Panc1 (cell line): Measurements from ENCODE around the gene AADAT. TPM values are rescaled to one million over a fixed set of nuclear protein-coding genes. Genes with fewer than 3 reads are reported as not detected.

ENCODE experiments used
- ATAC-seq: fragments of 200-7000 bp; cut with Tn5 transposase; 2 replicates; pipeline ENCODE4 v1.9.1; 2020; ENCODE audit warnings: mild to moderate bottlenecking, moderate library complexity
- Bru-seq: library from RNA; stranded (reverse); fragments of 400-500 nt; gene quantifications from one replicate; lab custom pipeline; 2021; lab: Mats Ljungman, UMichigan
- BruChase-seq, 2 experiments: library from RNA; stranded (reverse); fragments of 400-500 nt; gene quantifications; one replicate each; lab custom pipeline; 2021; lab: Mats Ljungman, UMichigan
- BruUV-seq: library from RNA; stranded (reverse); fragments of 400-500 nt; replicated peaks from 2 replicates; lab custom pipeline; 2021; lab: Mats Ljungman, UMichigan
- CTCF ChIA-PET: fragments of 300-600 bp; sonication (Branson Sonifier 250); formaldehyde crosslinking; loops from one replicate; lab custom pipeline; 2022; ENCODE audit warnings: antibody characterized with exemption; lab: Charles Lee
- POLR2A ChIA-PET: fragments of 300-600 bp; sonication (Branson Sonifier 250); formaldehyde crosslinking; loops from one replicate; lab custom pipeline; 2022; ENCODE audit warnings: antibody characterized with exemption; lab: Charles Lee
- DNase-seq: peaks from one replicate; pipeline ENCODE4 v3.0.0-alpha.2; 2010; ENCODE audit warnings: low read depth, low spot score
- H3K27ac ChIP-seq: 2 replicates; pipeline ENCODE4 v1.5.1; 2011; ENCODE audit warnings: mild to moderate bottlenecking, low read length, inconsistent platforms
- H3K27me3 ChIP-seq: fragments of 200-500 bp; sonication (Bioruptor generic); 2 replicates; pipeline ENCODE4 v1.6.0; 2014; ENCODE audit warnings: low read length, inconsistent platforms; ENCODE audit not compliant: control insufficient read depth, insufficient read depth
- H3K36me3 ChIP-seq: fragments of 200-500 bp; sonication (Bioruptor generic); 2 replicates; pipeline ENCODE4 v1.5.1; 2014; ENCODE audit warnings: inconsistent platforms, mild to moderate bottlenecking, low read length, moderate library complexity; ENCODE audit not compliant: control insufficient read depth, insufficient read depth
- H3K4me1 ChIP-seq: 2 replicates; pipeline ENCODE4 v1.5.1; 2011; ENCODE audit warnings: inconsistent platforms, mild to moderate bottlenecking, low read length, moderate library complexity; ENCODE audit not compliant: control insufficient read depth, insufficient read depth
- H3K4me3 ChIP-seq, 2 experiments: 2 replicates each; pipeline ENCODE4 v1.5.1; 2011 to 2012; ENCODE audit warnings: low read depth in 2 of 2, low read length in 2 of 2, mild to moderate bottlenecking in 2 of 2, inconsistent platforms in 1 of 2, moderate library complexity in 1 of 2
- H3K9me3 ChIP-seq: fragments of 200-500 bp; sonication (Bioruptor generic); 2 replicates; pipeline ENCODE4 v1.5.1; 2014; ENCODE audit warnings: low read depth, mild to moderate bottlenecking, inconsistent platforms, low read length, moderate library complexity; ENCODE audit not compliant: control insufficient read depth, insufficient read depth
- POLR2AphosphoS5 ChIP-seq: IDR thresholded peaks from 2 replicates; pipeline ENCODE4 v1.6.1; 2012; ENCODE audit warnings: mild to moderate bottlenecking, low read depth, low read length, moderate library complexity
- SIN3A ChIP-seq: IDR thresholded peaks from 2 replicates; pipeline ENCODE4 v1.6.1; 2012; ENCODE audit warnings: low read depth, mild to moderate bottlenecking, low read length, moderate library complexity, borderline replicate concordance; ENCODE audit not compliant: insufficient read depth
- TCF7L2 ChIP-seq: IDR thresholded peaks from 2 replicates; pipeline ENCODE4 v1.6.1; 2011; ENCODE audit warnings: mild to moderate bottlenecking, low read depth, low read length, inconsistent platforms
- in situ Hi-C: cut with HindIII; loops from 2 replicates; pipeline ENCODE4 v1.10.0; 2016; ENCODE audit warnings: low sequenced_read_pairs, low pct_unique_long_range_greater_than_20kb
- intact Hi-C: fragments of 100-400 bp; cut with micrococcal nuclease; formaldehyde crosslinking; loops from one replicate; pipeline ENCODE4 v1.10.0; 2022; ENCODE audit not compliant: unreplicated experiment
- long read RNA-seq: library from polyadenylated mRNA; unstranded; transcript quantifications from one replicate; pipeline ENCODE4 v2.0.0, GENCODE V29; 2021; ENCODE audit not compliant: unreplicated experiment
- polyA plus RNA-seq: library from polyadenylated mRNA; unstranded; fragments of >200 nt; gene quantifications from one replicate; pipeline ENCODE4 v1.2.1, GENCODE V29; 2012; ENCODE audit warnings: missing spikeins; ENCODE audit not compliant: insufficient read length
- total RNA-seq: library from RNA; stranded (reverse); gene quantifications from one replicate; pipeline ENCODE4 v1.2.1, GENCODE V29; 2021; ENCODE audit not compliant: unreplicated experiment
- TF ChIP-seq, protein P1 (sequence below): fragments of 450-650 bp; IDR thresholded peaks from 2 replicates; pipeline ENCODE4 v1.5.1; 2017; ENCODE audit warnings: mild to moderate bottlenecking
- TF ChIP-seq, protein P2 (sequence below), 2 experiments: IDR thresholded peaks; 2 replicates each; pipeline ENCODE4 v1.6.1; 2011 to 2012; ENCODE audit warnings: low read depth in 2 of 2, control low read depth in 1 of 2, low read length in 1 of 2, mild to moderate bottlenecking in 1 of 2, moderate library complexity in 1 of 2; ENCODE audit not compliant: insufficient read depth in 1 of 2

The AADAT gene
- total RNA-seq = 2.8 TPM
- 2.3 TPM for polyA plus RNA-seq
- Bru-seq, nascent RNA = percentile 54 among the genes with signal in this experiment
- BruChase-seq, experiment 1, labeled RNA remaining after a 2-hour chase = percentile 59 among the genes with signal in this experiment
- percentile 50 among the genes with signal in this experiment for BruChase-seq, experiment 2, labeled RNA remaining after a 6-hour chase
- long read RNA-seq, partial matches to known transcripts = 1 of 5 reads
- long read RNA-seq, other reads (novel, unspliced or antisense) = 1 of 5 reads

DNA sequence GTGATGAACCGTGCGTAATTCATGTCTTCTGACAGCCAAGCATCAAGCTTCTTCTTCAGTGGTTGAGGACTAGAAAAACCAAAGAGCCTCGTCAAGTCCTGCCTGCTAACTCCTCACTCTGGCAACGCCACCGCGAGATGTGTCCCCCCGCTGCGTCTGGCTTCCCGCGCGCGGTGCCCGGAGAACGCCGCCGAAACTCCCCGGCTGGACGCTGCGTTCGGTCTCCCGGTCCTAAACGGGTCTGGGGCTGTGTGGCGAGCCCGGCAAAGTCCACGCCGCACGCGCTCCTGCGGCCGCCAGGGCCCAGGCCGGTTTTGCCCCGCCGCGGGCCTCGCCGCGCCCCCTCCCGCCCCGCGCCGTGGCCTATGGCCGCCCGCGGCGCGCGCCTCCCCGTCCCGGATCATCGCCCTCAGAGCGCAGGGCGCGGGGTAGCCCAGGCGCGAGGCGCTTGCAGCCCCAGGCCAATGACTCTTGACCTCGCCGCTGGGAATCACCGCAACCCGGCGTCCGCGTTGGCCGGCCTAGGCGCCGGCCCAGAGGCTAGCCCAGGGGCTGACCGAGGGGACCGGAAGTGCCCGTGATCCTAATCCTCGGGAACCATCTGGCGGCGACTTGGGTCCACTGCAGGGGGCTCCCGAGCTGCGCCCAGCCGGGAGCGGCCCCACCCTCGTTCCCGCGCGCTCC lies at the start of gene AADAT:
AADAT (minus strand) TSS at position 289 of the 684 bp plus-strand sequence; CDS start at position 23, 266 bp downstream.
- ChIA-PET POLR2A (no interaction called here), CTCF (interaction anchor here (0.6 kb wide), 1 partner anchor 478 kb away, joined by 3 read pairs; no protein-coding TSS in a partner anchor)
- peaks cover 5% of the 10 kb centered on the region for H3K4me1 ChIP-seq
- DNase-seq = peak; percentile 27
- no peaks in the 10 kb centered on the region for H3K27me3 ChIP-seq
- in situ Hi-C loops = no loop called here
- peak; percentile 97 for ATAC-seq
- intact Hi-C loops = no loop called here
- TF ChIP-seq, protein P1, sequence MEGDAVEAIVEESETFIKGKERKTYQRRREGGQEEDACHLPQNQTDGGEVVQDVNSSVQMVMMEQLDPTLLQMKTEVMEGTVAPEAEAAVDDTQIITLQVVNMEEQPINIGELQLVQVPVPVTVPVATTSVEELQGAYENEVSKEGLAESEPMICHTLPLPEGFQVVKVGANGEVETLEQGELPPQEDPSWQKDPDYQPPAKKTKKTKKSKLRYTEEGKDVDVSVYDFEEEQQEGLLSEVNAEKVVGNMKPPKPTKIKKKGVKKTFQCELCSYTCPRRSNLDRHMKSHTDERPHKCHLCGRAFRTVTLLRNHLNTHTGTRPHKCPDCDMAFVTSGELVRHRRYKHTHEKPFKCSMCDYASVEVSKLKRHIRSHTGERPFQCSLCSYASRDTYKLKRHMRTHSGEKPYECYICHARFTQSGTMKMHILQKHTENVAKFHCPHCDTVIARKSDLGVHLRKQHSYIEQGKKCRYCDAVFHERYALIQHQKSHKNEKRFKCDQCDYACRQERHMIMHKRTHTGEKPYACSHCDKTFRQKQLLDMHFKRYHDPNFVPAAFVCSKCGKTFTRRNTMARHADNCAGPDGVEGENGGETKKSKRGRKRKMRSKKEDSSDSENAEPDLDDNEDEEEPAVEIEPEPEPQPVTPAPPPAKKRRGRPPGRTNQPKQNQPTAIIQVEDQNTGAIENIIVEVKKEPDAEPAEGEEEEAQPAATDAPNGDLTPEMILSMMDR = peak; percentile 83
- no peak for TF ChIP-seq POLR2AphosphoS5
- peak within 1 kb of the TSS; percentile 29; the same call in 1 of the 2 replicates for H3K27ac ChIP-seq
- no TSS peak for BruUV-seq
- peak within 1 kb of the TSS; percentile 62 to 68 for H3K4me3 ChIP-seq
- no peaks in the 10 kb centered on the region; the same call in 1 of the 2 replicates for H3K36me3 ChIP-seq
- H3K9me3 ChIP-seq = no peaks in the 10 kb centered on the region

GRCh38 chr4:170138580-170139194 lies 48.9 kb upstream of the AADAT start:
- TF ChIP-seq TCF7L2 = no peak
- TF ChIP-seq, protein P1 = peak; percentile 77
- H3K4me1 ChIP-seq = no peaks in the 10 kb centered on the region

GRCh38 chr4:170137927-170138326 lies 48.2 kb upstream of the AADAT start:
- Histone ChIP-seq H3K27me3 (no peaks in the 10 kb centered on the region), H3K36me3 (no peaks in the 10 kb centered on the region), H3K4me1 (no peaks in the 10 kb centered on the region), H3K27ac (no peak overlapping the region), H3K9me3 (no peaks in the 10 kb centered on the region), H3K4me3 (no peak overlapping the region)
- in situ Hi-C loops = no loop called here
- BruUV-seq = no TSS peak
- ChIA-PET POLR2A (no interaction called here), CTCF (no interaction called here)
- ATAC-seq = no peak
- DNase-seq = no peak
- TF ChIP-seq TCF7L2 (no peak), POLR2AphosphoS5 (no peak), SIN3A (no peak)
- TF ChIP-seq, protein P2, sequence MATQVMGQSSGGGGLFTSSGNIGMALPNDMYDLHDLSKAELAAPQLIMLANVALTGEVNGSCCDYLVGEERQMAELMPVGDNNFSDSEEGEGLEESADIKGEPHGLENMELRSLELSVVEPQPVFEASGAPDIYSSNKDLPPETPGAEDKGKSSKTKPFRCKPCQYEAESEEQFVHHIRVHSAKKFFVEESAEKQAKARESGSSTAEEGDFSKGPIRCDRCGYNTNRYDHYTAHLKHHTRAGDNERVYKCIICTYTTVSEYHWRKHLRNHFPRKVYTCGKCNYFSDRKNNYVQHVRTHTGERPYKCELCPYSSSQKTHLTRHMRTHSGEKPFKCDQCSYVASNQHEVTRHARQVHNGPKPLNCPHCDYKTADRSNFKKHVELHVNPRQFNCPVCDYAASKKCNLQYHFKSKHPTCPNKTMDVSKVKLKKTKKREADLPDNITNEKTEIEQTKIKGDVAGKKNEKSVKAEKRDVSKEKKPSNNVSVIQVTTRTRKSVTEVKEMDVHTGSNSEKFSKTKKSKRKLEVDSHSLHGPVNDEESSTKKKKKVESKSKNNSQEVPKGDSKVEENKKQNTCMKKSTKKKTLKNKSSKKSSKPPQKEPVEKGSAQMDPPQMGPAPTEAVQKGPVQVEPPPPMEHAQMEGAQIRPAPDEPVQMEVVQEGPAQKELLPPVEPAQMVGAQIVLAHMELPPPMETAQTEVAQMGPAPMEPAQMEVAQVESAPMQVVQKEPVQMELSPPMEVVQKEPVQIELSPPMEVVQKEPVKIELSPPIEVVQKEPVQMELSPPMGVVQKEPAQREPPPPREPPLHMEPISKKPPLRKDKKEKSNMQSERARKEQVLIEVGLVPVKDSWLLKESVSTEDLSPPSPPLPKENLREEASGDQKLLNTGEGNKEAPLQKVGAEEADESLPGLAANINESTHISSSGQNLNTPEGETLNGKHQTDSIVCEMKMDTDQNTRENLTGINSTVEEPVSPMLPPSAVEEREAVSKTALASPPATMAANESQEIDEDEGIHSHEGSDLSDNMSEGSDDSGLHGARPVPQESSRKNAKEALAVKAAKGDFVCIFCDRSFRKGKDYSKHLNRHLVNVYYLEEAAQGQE (IDR thresholded peaks at IDR 0.05; ENCODE audit: insufficient read depth in 1 of 2, low read depth in 2 of 2, low read length in 1 of 2) = no peak
- TF ChIP-seq, protein P1 = no peak
- intact Hi-C loops = loop anchor here (1.0 kb wide), 1 partner anchor 121 kb away; no protein-coding TSS in a partner anchor

More at GRCh38 chr4:170138580-170139194, 48.9 kb upstream of the AADAT start:
- in situ Hi-C loops = no loop called here
- Histone ChIP-seq H3K27ac (no peak overlapping the region), H3K36me3 (no peaks in the 10 kb centered on the region), H3K27me3 (no peaks in the 10 kb centered on the region), H3K4me3 (no peak overlapping the region), H3K9me3 (no peaks in the 10 kb centered on the region)
- ChIA-PET CTCF (no interaction called here), POLR2A (no interaction called here)
- intact Hi-C loops = loop anchor here (1.0 kb wide), 1 partner anchor 121 kb away; no protein-coding TSS in a partner anchor
- no TSS peak for BruUV-seq
- DNase-seq (peak; percentile 46), ATAC-seq (peak; percentile 87)
